D721Med (cell line): Measurements from ENCODE around the gene CD55.

Experiments used
- DNase-seq: peaks from one replicate; pipeline ENCODE4 v3.0.0; 2011; ENCODE audit warnings: low spot score; ENCODE audit not compliant: insufficient read length
- FAIRE-seq: peaks from 2 replicates; lab custom pipeline; 2011; peaks lifted over from hg19 to GRCh38; lab: Jason Lieb, UNC
- TF ChIP-seq, protein P1 (sequence below): IDR thresholded peaks from 2 replicates; pipeline ENCODE4 v1.5.1; 2012; ENCODE audit warnings: mild to moderate bottlenecking, control low read depth; ENCODE audit not compliant: insufficient read depth; ENCODE audit errors: missing control alignments

Gene CD55

DNA sequence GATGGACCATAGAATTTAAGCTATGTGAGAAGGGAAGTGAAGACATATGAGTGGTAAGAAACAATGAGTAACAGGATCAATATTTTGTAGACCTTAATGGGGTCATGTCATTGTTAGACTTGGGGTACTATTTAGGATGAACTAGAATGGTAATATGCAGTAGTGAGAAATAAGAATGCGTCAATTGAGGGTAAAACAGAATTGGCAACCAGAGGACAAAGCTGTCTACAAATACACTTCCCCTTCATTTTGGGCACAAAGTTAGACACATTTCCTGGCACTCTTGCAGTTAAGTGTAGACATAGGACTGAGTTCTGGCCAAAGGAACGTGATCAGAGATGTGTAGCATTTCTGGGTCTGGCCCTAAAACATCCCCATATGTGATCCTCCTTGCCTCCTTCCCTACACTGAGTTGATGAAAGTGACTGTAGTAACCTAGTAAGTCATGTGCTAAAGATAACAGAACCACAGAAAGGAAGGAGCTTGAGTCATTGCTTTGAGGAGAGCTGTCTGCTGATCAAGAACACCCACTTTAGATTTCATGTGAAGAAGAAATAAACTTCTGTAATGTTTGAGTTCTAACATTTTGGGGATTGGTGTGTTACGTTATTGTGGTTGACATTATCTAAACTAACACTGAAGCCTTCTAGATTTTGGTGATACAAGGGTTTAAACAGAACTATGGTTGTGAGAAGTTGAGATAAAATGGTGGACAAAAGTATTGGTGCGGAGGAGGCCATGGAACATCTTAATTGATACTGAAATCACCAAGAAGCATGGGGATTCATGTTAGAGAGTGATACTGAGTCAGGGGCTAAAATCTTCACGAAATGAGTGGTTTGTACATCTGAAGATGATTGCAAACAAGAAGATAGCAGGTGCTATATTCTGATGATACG is 41.7 kb downstream of the CD55 start:
- FAIRE-seq (no peak), DNase-seq (no peak)
- TF ChIP-seq, protein P1, sequence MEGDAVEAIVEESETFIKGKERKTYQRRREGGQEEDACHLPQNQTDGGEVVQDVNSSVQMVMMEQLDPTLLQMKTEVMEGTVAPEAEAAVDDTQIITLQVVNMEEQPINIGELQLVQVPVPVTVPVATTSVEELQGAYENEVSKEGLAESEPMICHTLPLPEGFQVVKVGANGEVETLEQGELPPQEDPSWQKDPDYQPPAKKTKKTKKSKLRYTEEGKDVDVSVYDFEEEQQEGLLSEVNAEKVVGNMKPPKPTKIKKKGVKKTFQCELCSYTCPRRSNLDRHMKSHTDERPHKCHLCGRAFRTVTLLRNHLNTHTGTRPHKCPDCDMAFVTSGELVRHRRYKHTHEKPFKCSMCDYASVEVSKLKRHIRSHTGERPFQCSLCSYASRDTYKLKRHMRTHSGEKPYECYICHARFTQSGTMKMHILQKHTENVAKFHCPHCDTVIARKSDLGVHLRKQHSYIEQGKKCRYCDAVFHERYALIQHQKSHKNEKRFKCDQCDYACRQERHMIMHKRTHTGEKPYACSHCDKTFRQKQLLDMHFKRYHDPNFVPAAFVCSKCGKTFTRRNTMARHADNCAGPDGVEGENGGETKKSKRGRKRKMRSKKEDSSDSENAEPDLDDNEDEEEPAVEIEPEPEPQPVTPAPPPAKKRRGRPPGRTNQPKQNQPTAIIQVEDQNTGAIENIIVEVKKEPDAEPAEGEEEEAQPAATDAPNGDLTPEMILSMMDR = no peak

- no peak for DNase-seq
- no peak for FAIRE-seq
- TF ChIP-seq, protein P1 = no peak
These were observed 42.4 kb downstream of the CD55 start for GRCh38 chr1:207363871-207364270.

DNA sequence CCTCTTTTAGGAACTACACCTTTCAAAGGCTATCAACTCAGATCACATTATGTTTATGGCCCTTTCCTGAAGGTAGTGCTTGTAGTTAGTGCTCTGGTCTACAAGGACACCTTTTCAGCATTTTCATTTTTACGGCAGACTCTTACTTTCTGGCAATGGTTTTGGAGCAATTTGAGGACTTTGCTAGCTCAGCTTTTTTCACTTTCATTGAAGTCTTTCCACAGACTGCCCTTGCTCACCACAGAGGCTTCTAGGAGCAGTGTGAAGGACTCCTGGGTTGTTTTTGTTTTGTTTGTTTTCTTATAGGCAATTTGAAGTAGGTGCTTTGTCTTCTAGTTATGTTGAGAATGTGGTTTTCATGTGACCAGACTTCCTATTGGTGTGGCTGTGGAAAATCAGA is 43.1 kb downstream of the CD55 start:
- FAIRE-seq = no peak
- DNase-seq = no peak
- TF ChIP-seq, protein P1 = no peak

GRCh38 chr1:207365063-207365462 is 43.6 kb downstream of the CD55 start:
- TF ChIP-seq, protein P1 = no peak
- DNase-seq (no peak), FAIRE-seq (no peak)

GRCh38 chr1:207366022-207366421 is 44.5 kb downstream of the CD55 start:
- FAIRE-seq (no peak), DNase-seq (no peak)
- TF ChIP-seq, protein P1 = no peak

GRCh38 chr1:207388721-207389120 is 67.2 kb downstream of the CD55 start:
- no peak for FAIRE-seq
- DNase-seq = no peak
- TF ChIP-seq, protein P1 = no peak
